CD4-positive, CD25-positive, alpha-beta regulatory T cell (primary cell): ENCODE measurements around the gene GPR62. TPM values are rescaled to one million over a fixed set of nuclear protein-coding genes. Genes with fewer than 3 reads are reported as not detected.
A peak's percentile ranks its signal among the peaks of the same experiment; 100 is the strongest.

Source experiments
- ATAC-seq, 2 donors: fragments of 150-1000 bp; cut with Tn5 transposase; one replicate each; pipeline ENCODE4 v1.10.0; 2021; ENCODE audit warnings: low read depth in 2 of 2, moderate number of reproducible peaks in 2 of 2, moderate library complexity in 1 of 2
- DNase-seq, 3 donors: peaks; one replicate each; pipeline versions ENCODE4 v3.0.0 to v3.0.0-alpha.2; 2012 to 2022; ENCODE audit warnings: mixed read lengths in 1 of 3
- H3K27ac ChIP-seq: one replicate; pipeline ENCODE4 v1.7.0; 2013; ENCODE audit warnings: mild to moderate bottlenecking, low read length; ENCODE audit not compliant: insufficient read depth, poor library complexity, severe bottlenecking
- H3K27me3 ChIP-seq: one replicate; pipeline ENCODE4 v1.7.0; 2013; ENCODE audit warnings: low read length; ENCODE audit not compliant: control insufficient read depth, insufficient read depth
- H3K36me3 ChIP-seq: one replicate; pipeline ENCODE4 v1.7.0; 2013; ENCODE audit warnings: mild to moderate bottlenecking, low read length, moderate library complexity; ENCODE audit not compliant: control insufficient read depth, insufficient read depth
- H3K4me1 ChIP-seq: 2 replicates; pipeline ENCODE4 v1.7.0; 2013; ENCODE audit warnings: mild to moderate bottlenecking, low read length; ENCODE audit not compliant: insufficient read depth, control insufficient read depth, poor library complexity, severe bottlenecking
- H3K4me3 ChIP-seq: one replicate; pipeline ENCODE4 v1.7.0; 2013; ENCODE audit warnings: low read depth, mild to moderate bottlenecking, low read length, moderate library complexity
- H3K9me3 ChIP-seq, 2 experiments: 1 replicate in 1 of 2; 2 replicates in 1 of 2; pipeline ENCODE4 v1.7.0; 2013; ENCODE audit warnings: low read length in 2 of 2, mild to moderate bottlenecking in 1 of 2, moderate library complexity in 1 of 2; ENCODE audit not compliant: control insufficient read depth in 2 of 2
- H3K27ac Mint-ChIP-seq, 3 donors: one replicate each; pipeline ENCODE4 v1.8.0; 2020 to 2022; ENCODE audit warnings: mild to moderate bottlenecking in 3 of 3, mixed read lengths in 3 of 3, moderate library complexity in 2 of 3
- H3K27me3 Mint-ChIP-seq: one replicate; pipeline ENCODE4 v1.8.0; 2022; ENCODE audit warnings: mild to moderate bottlenecking, mixed read lengths
- H3K36me3 Mint-ChIP-seq: one replicate; pipeline ENCODE4 v1.8.0; 2020; ENCODE audit warnings: mixed read lengths
- H3K4me1 Mint-ChIP-seq, 4 donors: one replicate each; pipeline ENCODE4 v1.8.0; 2020 to 2022; ENCODE audit warnings: mixed read lengths in 4 of 4, mild to moderate bottlenecking in 1 of 4
- H3K4me3 Mint-ChIP-seq, 4 donors: one replicate each; pipeline ENCODE4 v1.8.0; 2020 to 2022; ENCODE audit warnings: mild to moderate bottlenecking in 4 of 4, mixed read lengths in 4 of 4, moderate library complexity in 3 of 4
- H3K9me3 Mint-ChIP-seq, 7 donors: one replicate each; pipeline ENCODE4 v1.8.0; 2020 to 2022; ENCODE audit warnings: mixed read lengths in 7 of 7, mild to moderate bottlenecking in 3 of 7, moderate library complexity in 2 of 7
- polyA plus RNA-seq, 4 donors: library from polyadenylated mRNA; unstranded; fragments of 300-500 nt; fragmentation: Illumina TruSeq; gene quantifications; one replicate each; pipeline ENCODE4 v1.2.3, GENCODE V29; 2021
- total RNA-seq: library from RNA; stranded (reverse); gene quantifications from one replicate; pipeline ENCODE4 v1.2.3, GENCODE V29; 2022

The GPR62 gene
- total and polyA plus RNA-seq, 5 donors from 2014 or later, result 0.22 TPM; not detected in 4

- Mint-ChIP-seq H3K27me3 (peaks cover 4% of the 10 kb centered on the region), H3K36me3 (peaks cover 8% of the 10 kb centered on the region), H3K4me1 (peaks cover 0 to 44% (median 26%) of the 10 kb centered on the region in 4 donors), H3K9me3 (no peaks in the 10 kb centered on the region), H3K27ac (peak within 1 kb of the TSS; percentile 84 to 95 (median 94)), H3K4me3 (peak within 1 kb of the TSS; percentile 90 to 96 (median 94))
- DNase-seq (peak; percentile 99 to 100 (median 99)), ATAC-seq (peak; percentile 91 to 94)
- Histone ChIP-seq H3K27me3 (no peaks in the 10 kb centered on the region), H3K4me3 (peak within 1 kb of the TSS; percentile 71), H3K36me3 (peaks cover 16% of the 10 kb centered on the region), H3K9me3 (no peaks in the 10 kb centered on the region), H3K4me1 (peaks cover 30% of the 10 kb centered on the region), H3K27ac (peak within 1 kb of the TSS; percentile 74)
Measured at GRCh38 chr3:51941798-51942602, 13.2 kb upstream of the GPR62 start, which contains the start of the genes PARP3 and RRP9. TSS of gene PARP3 (plus strand) at chr3:51942363. CDS start at chr3:51943356, 993 bp downstream. TSS of gene RRP9 (minus strand) at chr3:51941904. CDS start at chr3:51941867, 37 bp downstream.

- Mint-ChIP-seq H3K36me3 (peaks cover 3% of the 10 kb centered on the region), H3K4me3 (peak overlapping the region; percentile 90 to 96 (median 94)), H3K27me3 (peaks cover 4% of the 10 kb centered on the region), H3K9me3 (no peaks in the 10 kb centered on the region), H3K27ac (peak overlapping the region; percentile 77 to 94 (median 84)), H3K4me1 (peaks cover 0 to 44% (median 26%) of the 10 kb centered on the region in 4 donors)
- H3K36me3 ChIP-seq, result peaks cover 7% of the 10 kb centered on the region
- ATAC-seq (no peak), DNase-seq (peak; percentile 25 to 79 (median 34))
- H3K27ac ChIP-seq, result peak overlapping the region; percentile 74
- H3K9me3 ChIP-seq, result no peaks in the 10 kb centered on the region
- peaks cover 30% of the 10 kb centered on the region for H3K4me1 ChIP-seq
- H3K27me3 ChIP-seq, result no peaks in the 10 kb centered on the region
- H3K4me3 ChIP-seq, result peak overlapping the region; percentile 64
Measured at GRCh38 chr3:51942603-51943450, 12.4 kb upstream of the GPR62 start.

DNA sequence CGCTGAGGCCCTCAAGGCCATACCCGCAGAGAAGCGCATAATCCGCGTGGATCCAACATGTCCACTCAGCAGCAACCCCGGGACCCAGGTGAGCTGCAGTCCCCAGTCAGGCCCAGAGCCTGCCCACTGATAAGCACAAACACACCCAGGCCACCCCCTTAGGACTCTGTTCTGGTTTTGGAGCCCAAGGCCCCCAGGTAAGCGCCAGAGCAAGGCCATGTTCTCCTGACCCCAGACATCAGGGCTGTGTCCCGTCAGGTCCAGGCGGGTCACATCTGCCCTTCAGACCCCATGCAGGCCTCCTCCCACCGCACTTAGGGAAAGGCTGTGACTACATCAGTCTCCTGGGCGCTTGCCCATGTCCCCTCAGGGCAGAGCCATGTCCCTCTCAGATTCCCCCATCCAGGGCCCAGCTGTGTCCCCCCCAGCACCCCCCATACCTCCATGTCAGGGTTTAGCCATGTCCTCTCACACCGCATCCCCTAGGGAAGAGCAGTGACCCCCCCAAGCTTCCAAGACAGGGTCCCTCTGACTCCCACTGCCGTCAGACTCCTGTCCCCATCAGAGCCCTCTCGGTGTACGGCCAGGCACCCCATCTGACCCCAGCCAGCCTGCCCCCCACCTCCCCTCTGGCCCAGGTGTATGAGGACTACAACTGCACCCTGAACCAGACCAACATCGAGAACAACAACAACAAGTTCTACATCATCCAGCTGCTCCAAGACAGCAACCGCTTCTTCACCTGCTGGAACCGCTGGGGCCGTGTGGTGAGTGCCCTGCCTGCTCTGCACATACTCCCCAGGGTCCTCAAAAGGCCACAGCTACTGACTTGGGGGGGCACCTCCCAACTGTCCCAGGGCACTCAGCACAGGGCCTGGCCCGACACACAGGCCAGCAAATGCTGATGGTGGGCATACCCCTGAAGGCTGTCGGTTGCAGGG lies 11.5 kb upstream of the GPR62 start:
- H3K27ac Mint-ChIP-seq, result peak overlapping the region in 1 of 3 donors; percentile 94

DNA sequence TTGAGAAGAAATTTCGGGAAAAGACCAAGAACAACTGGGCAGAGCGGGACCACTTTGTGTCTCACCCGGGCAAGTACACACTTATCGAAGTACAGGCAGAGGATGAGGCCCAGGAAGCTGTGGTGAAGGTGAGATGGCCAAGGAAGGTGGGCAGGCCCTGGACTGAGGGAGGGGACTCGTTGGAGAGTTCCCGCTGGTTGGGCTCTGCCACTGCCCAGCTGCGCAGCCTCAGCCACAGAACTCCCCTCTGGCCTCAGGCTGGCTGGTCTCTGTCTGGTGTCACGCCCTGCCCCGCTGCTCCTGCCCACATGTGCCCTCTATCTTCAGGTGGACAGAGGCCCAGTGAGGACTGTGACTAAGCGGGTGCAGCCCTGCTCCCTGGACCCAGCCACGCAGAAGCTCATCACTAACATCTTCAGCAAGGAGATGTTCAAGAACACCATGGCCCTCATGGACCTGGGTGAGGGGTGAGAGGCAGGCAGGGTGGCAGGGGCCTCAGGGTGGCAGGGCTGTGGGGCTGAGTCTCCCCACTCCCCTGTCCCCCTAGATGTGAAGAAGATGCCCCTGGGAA lies 10.6 kb upstream of the GPR62 start:
- Histone ChIP-seq H3K27ac (no peak overlapping the region), H3K4me3 (no peak overlapping the region), H3K36me3 (no peaks in the 10 kb centered on the region), H3K27me3 (no peaks in the 10 kb centered on the region), H3K9me3 (no peaks in the 10 kb centered on the region), H3K4me1 (peaks cover 30% of the 10 kb centered on the region)
- Mint-ChIP-seq H3K27me3 (peaks cover 4% of the 10 kb centered on the region), H3K36me3 (peaks cover 7% of the 10 kb centered on the region), H3K4me1 (peaks cover 0 to 37% (median 21%) of the 10 kb centered on the region in 4 donors), H3K4me3 (peak overlapping the region in 1 of 4 donors; percentile 48), H3K9me3 (no peaks in the 10 kb centered on the region), H3K27ac (peak overlapping the region in 1 of 3 donors; percentile 81)
- ATAC-seq (no peak), DNase-seq (no peak)

More for the DNA sequence above, 11.5 kb upstream of the GPR62 start:
- Histone ChIP-seq H3K27ac (peak overlapping the region; percentile 74), H3K27me3 (no peaks in the 10 kb centered on the region), H3K36me3 (no peaks in the 10 kb centered on the region), H3K4me3 (no peak overlapping the region), H3K9me3 (no peaks in the 10 kb centered on the region), H3K4me1 (peaks cover 30% of the 10 kb centered on the region)
- no peak for ATAC-seq
- Mint-ChIP-seq H3K4me3 (peak overlapping the region in 2 of 4 donors; percentile 61 to 95), H3K36me3 (peaks cover 7% of the 10 kb centered on the region), H3K4me1 (peaks cover 0 to 43% (median 26%) of the 10 kb centered on the region in 4 donors), H3K27me3 (peaks cover 4% of the 10 kb centered on the region), H3K9me3 (no peaks in the 10 kb centered on the region)
- no peak for DNase-seq

DNA sequence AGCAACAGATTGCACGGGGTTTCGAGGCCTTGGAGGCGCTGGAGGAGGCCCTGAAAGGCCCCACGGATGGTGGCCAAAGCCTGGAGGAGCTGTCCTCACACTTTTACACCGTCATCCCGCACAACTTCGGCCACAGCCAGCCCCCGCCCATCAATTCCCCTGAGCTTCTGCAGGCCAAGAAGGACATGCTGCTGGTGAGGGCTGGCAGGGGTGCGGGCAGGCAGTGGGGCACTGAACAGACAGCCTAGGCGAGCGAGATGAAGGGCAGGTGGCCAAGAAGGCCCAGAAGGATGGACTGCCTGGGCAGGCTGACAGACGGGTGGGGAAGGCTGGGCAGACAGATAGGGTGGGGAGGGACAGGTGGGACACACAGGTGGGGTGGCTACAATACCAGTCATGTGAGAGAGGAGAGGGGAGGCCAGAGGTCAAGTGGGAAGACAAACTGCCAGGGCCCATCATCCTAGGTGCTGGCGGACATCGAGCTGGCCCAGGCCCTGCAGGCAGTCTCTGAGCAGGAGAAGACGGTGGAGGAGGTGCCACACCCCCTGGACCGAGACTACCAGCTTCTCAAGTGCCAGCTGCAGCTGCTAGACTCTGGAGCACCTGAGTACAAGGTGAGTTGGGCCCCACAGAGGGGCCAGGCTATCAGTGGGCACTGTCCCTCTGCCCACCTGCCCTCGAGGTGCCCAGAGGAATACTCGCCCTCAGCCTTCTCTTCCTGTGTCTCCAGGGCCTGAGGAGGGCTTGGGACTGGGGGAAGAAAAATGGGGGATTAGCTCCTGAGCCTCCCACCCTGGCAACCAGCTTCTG lies 9.9 kb upstream of the GPR62 start:
- no peak overlapping the region for H3K27ac Mint-ChIP-seq
- H3K27me3 Mint-ChIP-seq, result peaks cover 4% of the 10 kb centered on the region
- no peak overlapping the region for H3K4me3 ChIP-seq
- H3K9me3 Mint-ChIP-seq, result no peaks in the 10 kb centered on the region
- H3K4me1 Mint-ChIP-seq, result peaks cover 0 to 30% (median 18%) of the 10 kb centered on the region in 4 donors
- no peak for DNase-seq
- no peaks in the 10 kb centered on the region for H3K27me3 ChIP-seq
- peaks cover 7% of the 10 kb centered on the region for H3K36me3 Mint-ChIP-seq
- H3K4me1 ChIP-seq, result peaks cover 27% of the 10 kb centered on the region
- no peak for ATAC-seq
- H3K36me3 ChIP-seq, result no peaks in the 10 kb centered on the region
- no peak overlapping the region for H3K27ac ChIP-seq
- peak overlapping the region in 1 of 4 donors; percentile 66 for H3K4me3 Mint-ChIP-seq
- H3K9me3 ChIP-seq, result no peaks in the 10 kb centered on the region

- H3K4me3 Mint-ChIP-seq, result peak overlapping the region in 1 of 4 donors; percentile 66
- no peaks in the 10 kb centered on the region for H3K9me3 ChIP-seq
- H3K36me3 ChIP-seq, result no peaks in the 10 kb centered on the region
- ATAC-seq (no peak), DNase-seq (no peak)
- no peak overlapping the region for H3K4me3 ChIP-seq
- no peaks in the 10 kb centered on the region for H3K27me3 ChIP-seq
- peaks cover 0 to 23% (median 10%) of the 10 kb centered on the region in 4 donors for H3K4me1 Mint-ChIP-seq
- H3K27ac ChIP-seq, result no peak overlapping the region
- peaks cover 7% of the 10 kb centered on the region for H3K36me3 Mint-ChIP-seq
- peak overlapping the region in 1 of 3 donors; percentile 75 for H3K27ac Mint-ChIP-seq
- H3K4me1 ChIP-seq, result peaks cover 18% of the 10 kb centered on the region
- H3K9me3 Mint-ChIP-seq, result no peaks in the 10 kb centered on the region
- H3K27me3 Mint-ChIP-seq, result peaks cover 4% of the 10 kb centered on the region
Measured at GRCh38 chr3:51945926-51946705, 9.1 kb upstream of the GPR62 start.
